Peyer's patch (tissue), 4 donors: ENCODE measurements around the gene HDAC1.

Experiments used
- CTCF ChIP-seq, 6 experiments: fragments of 450-650 bp in 4 of 6; fragments of 200-600 bp in 2 of 6; sonication (generic) in 1 of 6; IDR thresholded peaks; one replicate each; pipeline ENCODE4 v1.5.1; 2017 to 2019; ENCODE audit warnings: antibody characterized with exemption in 6 of 6, mild to moderate bottlenecking in 3 of 6, moderate library complexity in 1 of 6
- POLR2A ChIP-seq, 2 donors: fragments of 450-650 bp; IDR thresholded peaks; one replicate each; pipeline ENCODE4 v1.5.1; 2017; ENCODE audit warnings: antibody characterized with exemption in 2 of 2, mild to moderate bottlenecking in 2 of 2, moderate library complexity in 2 of 2

GRCh38 chr1:32316903-32317277 is 25.0 kb downstream of the HDAC1 start:
- TF ChIP-seq CTCF (IDR thresholded peaks at IDR 0.05): no peak
- no peak for TF ChIP-seq POLR2A (IDR thresholded peaks at IDR 0.05)
